ENCODE results near the gene UBE2D1. TPM values are rescaled to one million over a fixed set of nuclear protein-coding genes. Genes with fewer than 3 reads are reported as not detected.
A peak's percentile ranks its signal among the peaks of the same experiment; 100 is the strongest.
"Not testable (repeated sequence)": the region's sequence is repeated elsewhere in the genome, so short reads cannot be mapped to it uniquely, and the experiment has no call there.

UBE2D1 gene
- polyA plus RNA-seq, 1 experiment, result 36.1 TPM

DNA sequence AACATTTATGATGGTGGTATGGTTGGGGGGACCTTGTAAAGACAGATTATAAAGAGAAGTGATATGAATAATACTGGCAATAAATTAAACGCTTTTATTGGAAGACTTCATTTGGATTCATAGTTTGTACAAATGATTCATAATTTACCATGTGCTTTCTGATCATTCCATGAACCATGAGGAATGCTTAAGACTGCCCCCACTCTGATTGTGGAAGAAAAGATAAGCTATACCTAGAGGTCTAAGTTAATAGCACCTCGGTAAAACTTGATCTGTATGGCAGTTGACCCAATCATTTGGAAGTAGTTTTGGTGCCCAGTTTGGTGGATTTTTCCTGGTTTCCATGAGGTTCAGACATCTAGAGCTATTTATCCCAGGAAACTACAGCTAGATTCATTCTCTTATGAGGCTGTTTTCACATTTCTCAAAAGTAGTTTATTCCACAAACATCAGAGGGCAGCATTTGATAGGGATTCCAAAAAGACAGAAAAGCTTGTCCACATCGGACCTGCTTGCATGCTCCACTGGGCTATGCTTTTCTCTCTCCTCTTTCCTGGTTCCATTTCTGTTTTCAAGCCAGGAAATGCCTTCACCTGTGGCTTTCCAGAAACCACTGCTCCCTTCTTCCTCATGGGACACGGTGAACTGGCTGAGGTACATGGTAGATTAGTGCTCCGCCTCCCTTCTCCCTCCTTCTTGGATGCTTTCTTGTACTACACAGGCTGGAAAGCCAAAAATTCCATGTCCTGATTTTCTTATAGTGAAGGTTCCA is 79.7 kb downstream of the UBE2D1 start:
- CTCF ChIA-PET, result interaction anchor here (0.6 to 3.2 kb wide), 58 partner anchors 9 to 1942 kb away, joined by 3 to 43 read pairs (median 4); partner anchors contain the start of gene BICC1
- peak; percentile 50 for DNase-seq (ENCODE audit: low read depth, low spot score)
- Histone ChIP-seq H3K9me3 (ENCODE audit: control insufficient read depth, insufficient read depth, low read length) (no peaks in the 10 kb centered on the region), H3K27ac (ENCODE audit: low read depth, low read length) (no peak overlapping the region), H3K4me3 (ENCODE audit: low read depth, low read length) (no peak overlapping the region), H3K27me3 (ENCODE audit: control insufficient read depth, insufficient read depth, low read length) (no peaks in the 10 kb centered on the region)
- TF ChIP-seq, protein P1, sequence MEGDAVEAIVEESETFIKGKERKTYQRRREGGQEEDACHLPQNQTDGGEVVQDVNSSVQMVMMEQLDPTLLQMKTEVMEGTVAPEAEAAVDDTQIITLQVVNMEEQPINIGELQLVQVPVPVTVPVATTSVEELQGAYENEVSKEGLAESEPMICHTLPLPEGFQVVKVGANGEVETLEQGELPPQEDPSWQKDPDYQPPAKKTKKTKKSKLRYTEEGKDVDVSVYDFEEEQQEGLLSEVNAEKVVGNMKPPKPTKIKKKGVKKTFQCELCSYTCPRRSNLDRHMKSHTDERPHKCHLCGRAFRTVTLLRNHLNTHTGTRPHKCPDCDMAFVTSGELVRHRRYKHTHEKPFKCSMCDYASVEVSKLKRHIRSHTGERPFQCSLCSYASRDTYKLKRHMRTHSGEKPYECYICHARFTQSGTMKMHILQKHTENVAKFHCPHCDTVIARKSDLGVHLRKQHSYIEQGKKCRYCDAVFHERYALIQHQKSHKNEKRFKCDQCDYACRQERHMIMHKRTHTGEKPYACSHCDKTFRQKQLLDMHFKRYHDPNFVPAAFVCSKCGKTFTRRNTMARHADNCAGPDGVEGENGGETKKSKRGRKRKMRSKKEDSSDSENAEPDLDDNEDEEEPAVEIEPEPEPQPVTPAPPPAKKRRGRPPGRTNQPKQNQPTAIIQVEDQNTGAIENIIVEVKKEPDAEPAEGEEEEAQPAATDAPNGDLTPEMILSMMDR (IDR thresholded peaks at IDR 0.05; ENCODE audit: low read depth, low read length), result peak; percentile 64
- POLR2A ChIA-PET, result interaction anchor here (0.9 kb wide), 1 partner anchor 98 kb away, joined by 3 read pairs; no protein-coding TSS in a partner anchor

DNA sequence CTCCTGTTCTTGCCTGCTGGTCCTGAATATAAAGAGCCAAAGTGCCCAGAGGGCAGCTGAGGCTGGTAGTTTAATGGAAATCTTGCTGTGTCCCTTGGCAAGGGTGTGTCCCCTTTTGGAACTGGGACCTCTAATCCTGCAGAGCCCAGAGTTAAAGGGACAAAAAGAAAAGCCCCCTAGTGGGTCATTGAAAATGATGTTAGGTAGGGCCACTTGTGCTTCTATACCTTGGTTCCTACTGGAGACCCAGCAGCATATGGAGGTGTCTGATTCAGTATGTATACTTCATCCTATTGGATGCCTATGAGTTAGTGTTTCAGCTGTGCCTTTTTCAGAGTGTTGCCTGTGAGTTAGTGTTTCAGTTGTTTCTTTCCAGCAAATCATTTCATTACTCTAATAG is 81.0 kb downstream of the UBE2D1 start:
- no peaks in the 10 kb centered on the region for H3K9me3 ChIP-seq (ENCODE audit: control insufficient read depth, insufficient read depth, low read length)
- no peak for DNase-seq (ENCODE audit: low read depth, low spot score)
- no peak overlapping the region for H3K27ac ChIP-seq (ENCODE audit: low read depth, low read length)
- TF ChIP-seq, protein P1 (IDR thresholded peaks at IDR 0.05; ENCODE audit: low read depth, low read length), result no peak
- CTCF ChIA-PET, result interaction anchor here (1.1 to 3.2 kb wide), 12 partner anchors 12 to 366 kb away, joined by 3 to 43 read pairs (median 8); no protein-coding TSS in a partner anchor
- no peaks in the 10 kb centered on the region for H3K27me3 ChIP-seq (ENCODE audit: control insufficient read depth, insufficient read depth, low read length)
- no peak overlapping the region for H3K4me3 ChIP-seq (ENCODE audit: low read depth, low read length)
- POLR2A ChIA-PET, result no interaction called here

DNA sequence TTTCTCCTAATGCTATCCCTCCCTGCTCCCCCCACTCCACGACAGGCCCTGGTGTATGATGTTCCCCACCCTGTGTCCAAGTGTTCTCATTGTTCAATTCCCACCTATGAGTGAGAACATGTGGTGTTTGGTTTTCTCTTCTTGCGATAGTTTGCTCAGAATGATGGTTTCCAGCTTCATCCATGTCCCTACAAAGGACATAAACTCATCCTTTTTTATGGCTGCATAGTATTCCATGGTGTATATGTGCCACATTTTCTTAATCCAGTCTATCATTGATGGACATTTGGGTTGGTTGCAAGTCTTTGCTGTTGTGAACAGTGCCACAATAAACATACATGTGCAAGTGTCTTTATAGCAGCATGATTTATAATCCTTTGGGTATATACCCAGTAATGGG is 83.1 kb downstream of the UBE2D1 start:
- CTCF ChIA-PET; H3K27ac ChIP-seq (ENCODE audit: low read depth, low read length); POLR2A ChIA-PET; H3K9me3 ChIP-seq (ENCODE audit: control insufficient read depth, insufficient read depth, low read length); H3K4me3 ChIP-seq (ENCODE audit: low read depth, low read length); H3K27me3 ChIP-seq (ENCODE audit: control insufficient read depth, insufficient read depth, low read length); DNase-seq (ENCODE audit: low read depth, low spot score): not testable (repeated sequence)

Other genes starting within 250 kb of the UBE2D1 start
- gene IPMK, start 67.1 kb upstream of the UBE2D1 start, polyA plus RNA-seq (2011; rRNA removed), result 1.9 and 3.1 TPM in 2 replicates
- gene CISD1, start 65.8 kb upstream of the UBE2D1 start, polyA plus RNA-seq (2011; rRNA removed), result 59.9 and 80.0 TPM in 2 replicates
- gene TFAM, start 50.4 kb downstream of the UBE2D1 start, polyA plus RNA-seq (2011; rRNA removed), result 14.1 and 17.0 TPM in 2 replicates
- gene BICC1, start 177.9 kb downstream of the UBE2D1 start, polyA plus RNA-seq (2011; rRNA removed), result 25.6 and 29.0 TPM in 2 replicates

Data from AG04450 (cell line).